ENCODE results near the gene KIAA0319L.
"Not testable (repeated sequence)": the region's sequence is repeated elsewhere in the genome, so short reads cannot be mapped to it uniquely, and the experiment has no call there.

KIAA0319L gene

DNA sequence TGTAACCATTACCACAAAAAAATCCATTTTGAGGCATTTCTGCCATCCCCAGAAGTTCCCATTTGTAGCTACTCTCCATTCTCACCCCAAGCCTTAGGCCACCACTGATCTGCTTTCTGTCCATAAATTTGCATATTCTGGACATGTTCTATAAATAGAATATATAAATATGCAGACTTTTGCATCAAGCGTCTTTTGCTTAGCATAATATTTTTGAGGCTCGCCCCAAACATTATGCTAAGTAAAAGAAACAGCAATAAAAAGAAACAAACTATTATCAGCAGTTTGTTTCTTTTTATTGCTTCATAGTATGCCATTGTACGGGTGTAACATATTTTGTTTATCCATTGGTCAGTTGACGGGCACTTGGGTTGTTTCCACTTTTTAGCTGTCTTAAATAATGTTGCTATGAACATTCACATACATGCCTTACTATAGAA, 23.8 kb upstream of the KIAA0319L start:
- no peak for DNase-seq

DNA sequence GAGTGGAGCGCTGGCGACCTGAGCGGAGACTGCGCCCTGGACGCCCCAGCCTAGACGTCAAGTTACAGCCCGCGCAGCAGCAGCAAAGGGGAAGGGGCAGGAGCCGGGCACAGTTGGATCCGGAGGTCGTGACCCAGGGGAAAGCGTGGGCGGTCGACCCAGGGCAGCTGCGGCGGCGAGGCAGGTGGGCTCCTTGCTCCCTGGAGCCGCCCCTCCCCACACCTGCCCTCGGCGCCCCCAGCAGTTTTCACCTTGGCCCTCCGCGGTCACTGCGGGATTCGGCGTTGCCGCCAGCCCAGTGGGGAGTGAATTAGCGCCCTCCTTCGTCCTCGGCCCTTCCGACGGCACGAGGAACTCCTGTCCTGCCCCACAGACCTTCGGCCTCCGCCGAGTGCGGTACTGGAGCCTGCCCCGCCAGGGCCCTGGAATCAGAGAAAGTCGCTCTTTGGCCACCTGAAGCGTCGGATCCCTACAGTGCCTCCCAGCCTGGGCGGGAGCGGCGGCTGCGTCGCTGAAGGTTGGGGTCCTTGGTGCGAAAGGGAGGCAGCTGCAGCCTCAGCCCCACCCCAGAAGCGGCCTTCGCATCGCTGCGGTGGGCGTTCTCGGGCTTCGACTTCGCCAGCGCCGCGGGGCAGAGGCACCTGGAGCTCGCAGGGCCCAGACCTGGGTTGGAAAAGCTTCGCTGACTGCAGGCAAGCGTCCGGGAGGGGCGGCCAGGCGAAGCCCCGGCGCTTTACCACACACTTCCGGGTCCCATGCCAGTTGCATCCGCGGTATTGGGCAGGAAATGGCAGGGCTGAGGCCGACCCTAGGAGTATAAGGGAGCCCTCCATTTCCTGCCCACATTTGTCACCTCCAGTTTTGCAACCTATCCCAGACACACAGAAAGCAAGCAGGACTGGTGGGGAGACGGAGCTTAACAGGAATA, 20.1 kb upstream of the KIAA0319L start:
- no peak for DNase-seq

DNA sequence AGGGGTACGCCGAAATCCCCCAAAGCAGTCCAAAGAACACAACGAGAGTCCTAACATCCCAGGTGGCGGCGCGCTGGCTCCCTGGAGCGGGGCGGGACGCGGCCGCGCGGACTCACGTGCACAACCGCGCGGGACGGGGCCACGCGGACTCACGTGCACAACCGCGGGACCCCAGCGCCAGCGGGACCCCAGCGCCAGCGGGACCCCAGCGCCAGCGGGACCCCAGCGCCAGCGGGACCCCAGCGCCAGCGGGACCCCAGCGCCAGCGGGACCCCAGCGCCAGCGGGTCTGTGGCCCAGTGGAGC, 19.5 kb upstream of the KIAA0319L start:
- not testable (repeated sequence) for DNase-seq

DNA sequence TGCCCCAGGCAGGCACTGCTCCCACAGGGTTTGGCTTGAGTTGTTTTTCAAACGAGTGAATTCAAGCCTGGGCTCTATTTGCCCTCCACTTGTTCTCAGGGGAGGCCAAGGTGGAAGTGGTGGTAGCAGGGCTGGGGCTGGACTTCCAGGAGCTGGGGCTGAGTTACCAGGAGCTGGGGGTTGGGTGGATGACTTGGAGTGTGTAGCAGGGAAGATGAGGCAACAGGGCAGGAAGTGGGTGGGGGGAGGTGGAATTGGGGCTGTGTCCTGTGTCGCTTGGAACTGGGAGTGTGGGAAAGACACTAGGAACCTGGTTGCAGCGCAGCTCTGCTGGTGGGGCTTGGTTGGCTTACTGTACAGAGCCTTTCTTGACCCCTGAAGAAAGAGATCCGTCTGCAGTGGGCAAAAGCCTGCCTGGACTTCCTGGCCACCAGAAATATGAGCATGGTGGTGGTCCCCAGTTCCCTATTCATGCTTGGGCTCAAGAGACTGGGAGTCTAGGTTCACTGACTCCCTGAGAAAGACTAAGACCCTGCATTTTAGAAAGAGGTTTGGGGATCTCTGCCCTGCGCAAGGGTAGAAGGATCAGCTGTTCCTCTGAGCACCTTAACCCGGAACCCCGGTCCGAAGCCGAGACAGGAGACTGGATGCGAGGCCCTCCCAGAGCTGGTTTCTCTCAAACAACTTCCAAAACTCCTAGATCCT, 19.0 kb upstream of the KIAA0319L start:
- DNase-seq, result no peak

DNA sequence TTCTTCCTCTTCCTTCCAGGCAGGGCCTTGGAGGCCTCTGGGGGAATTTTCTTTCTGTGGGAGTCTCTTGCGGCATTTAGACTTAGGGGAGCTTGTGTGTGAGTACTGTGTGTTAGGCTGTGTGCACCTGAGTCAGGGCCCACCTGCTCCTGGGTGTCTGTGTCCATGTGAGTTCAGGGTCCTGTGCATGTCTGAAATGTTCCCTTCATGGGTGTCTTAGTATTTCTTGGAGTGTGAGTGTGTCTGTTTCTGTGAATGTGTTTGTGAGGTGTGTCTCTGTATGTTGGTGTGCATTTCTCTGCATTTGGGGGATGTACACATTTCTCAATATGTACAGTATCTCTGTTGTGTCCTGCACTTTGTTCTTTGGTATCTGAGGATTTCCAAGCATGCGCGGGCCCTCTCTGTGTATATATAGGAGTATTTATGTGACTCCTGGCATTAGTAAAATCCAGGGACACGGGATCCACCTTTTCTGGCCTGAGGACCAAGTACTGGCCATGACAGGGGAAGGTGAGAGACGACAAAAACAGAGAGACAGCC, 18.3 kb upstream of the KIAA0319L start:
- no peak for DNase-seq

DNA sequence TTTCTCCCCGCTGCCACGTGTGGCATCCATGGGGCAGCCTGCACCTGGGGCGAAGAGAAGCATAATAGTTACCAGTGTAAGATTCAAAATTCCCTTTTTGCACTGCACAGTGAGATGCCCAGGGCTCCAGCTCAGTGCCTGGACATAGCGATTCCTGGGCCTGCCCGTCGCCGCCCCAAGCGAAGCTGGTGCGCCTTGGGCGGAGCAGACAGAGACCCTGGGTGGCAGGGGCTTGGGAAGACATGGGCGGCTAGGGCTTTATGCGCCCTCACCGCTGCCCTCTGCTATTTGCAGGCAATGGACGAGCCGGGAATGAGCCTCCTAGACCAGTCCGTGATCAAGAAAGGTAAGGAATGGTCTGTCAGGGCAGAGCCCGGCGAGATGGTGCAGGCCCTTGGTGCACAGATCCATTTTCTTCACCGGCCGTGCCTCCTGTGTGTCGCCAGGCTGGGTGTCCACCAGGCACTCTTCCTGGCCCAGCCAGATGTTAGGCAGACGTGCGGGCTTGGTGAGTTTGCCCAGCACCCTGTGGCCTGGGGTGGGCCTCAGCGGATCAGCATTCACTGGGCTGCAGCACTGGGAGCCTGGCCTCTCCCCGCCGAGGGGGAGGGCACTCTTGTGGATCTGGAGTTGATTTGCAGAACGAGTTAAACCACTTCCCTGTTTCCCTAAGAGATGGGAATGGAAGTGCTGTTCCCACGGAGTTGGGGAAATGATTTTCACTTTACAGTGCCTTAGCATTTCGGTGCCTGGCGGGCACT, 17.6 kb upstream of the KIAA0319L start:
- DNase-seq, result no peak

DNA sequence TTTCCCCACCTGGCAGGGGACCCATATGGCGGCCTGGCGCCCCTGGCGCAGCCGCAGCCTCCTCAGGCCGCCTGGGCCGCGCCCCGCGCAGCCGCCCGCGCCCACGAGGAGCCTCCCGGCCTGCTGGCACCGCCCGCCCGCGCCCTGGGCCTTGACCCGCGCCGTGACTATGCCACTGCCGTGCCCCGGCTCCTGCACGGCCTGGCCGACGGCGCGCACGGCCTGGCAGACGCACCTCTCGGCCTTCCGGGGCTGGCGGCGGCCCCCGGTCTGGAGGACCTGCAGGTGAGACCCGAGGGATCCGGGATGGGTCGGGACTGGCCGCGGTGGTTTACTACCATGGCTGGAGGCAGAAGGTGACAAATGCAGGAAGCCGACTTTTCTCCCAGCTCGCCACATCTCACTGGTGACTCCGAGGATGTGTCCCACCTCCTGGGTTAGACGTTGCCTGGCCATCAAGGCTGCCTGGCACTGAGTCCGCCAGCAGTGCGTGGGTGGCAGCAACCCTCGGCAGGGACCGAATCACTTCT, 17.0 kb upstream of the KIAA0319L start:
- no peak for DNase-seq

DNA sequence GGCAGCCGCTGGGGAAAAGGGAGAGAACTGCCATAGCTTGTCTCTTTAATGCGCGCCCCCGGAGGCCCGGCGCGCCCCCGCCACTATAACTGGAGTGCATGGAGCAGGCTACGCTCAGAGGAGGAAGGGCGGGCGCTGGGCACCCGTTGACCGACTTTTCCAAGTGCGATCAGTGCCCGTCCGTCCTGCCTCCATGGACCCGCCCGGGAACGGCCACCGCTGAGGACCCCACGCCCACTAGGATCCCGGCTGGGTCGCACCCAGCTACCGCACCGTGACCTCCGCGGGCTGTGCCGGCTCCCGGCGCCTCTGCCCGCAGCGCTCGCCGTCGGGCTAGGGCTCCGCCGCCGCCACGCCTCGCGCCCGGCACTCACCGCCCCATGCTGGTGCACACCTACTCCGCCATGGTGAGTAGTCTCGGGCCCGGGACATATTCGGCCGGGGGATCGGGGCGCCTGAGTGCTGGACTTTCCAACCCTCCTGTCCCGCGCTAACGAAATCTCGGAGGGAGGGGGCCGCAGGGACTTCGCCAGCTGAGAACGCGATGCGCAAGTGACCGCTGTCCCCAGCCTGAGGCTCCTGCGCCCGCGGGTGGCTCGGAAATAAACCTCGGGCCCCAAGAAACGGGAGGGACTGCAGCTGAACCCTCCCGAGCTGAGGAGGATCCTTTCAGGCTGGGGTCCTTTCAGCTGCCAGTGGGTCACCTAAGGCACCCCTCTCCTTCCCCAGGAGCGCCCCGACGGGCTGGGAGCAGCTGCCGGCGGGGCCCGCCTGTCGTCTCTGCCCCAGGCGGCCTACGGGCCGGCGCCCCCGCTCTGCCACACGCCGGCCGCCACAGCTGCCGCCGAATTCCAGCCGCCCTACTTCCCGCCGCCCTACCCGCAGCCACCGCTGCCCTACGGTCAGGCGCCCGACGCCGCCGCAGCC, 16.3 kb upstream of the KIAA0319L start, which contains the start of gene TFAP2E:
Gene TFAP2E (plus strand): TSS at position 117 of the 927 bp plus-strand sequence. CDS start 264 bp downstream, at position 381.
- no peak for DNase-seq

DNA sequence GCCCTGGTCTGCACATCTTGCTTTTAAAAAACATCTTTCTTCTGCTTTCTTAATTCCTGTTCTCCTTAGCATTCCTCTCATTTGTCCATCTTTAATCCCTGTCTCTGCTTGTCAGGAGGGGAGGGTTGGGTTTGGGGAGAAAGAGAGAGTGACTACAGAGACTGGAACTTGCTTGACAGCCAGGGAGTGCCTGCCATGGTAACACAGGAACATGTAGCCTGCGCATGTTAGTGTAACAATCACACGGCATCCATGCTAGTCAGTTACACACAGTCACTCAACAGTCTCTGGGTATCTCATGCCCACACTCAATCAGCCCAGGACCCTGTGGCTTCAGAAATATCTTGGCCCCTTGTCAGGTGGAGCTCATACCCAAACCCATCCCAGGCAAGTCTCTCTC, 15.1 kb upstream of the KIAA0319L start:
- DNase-seq, result no peak

DNA sequence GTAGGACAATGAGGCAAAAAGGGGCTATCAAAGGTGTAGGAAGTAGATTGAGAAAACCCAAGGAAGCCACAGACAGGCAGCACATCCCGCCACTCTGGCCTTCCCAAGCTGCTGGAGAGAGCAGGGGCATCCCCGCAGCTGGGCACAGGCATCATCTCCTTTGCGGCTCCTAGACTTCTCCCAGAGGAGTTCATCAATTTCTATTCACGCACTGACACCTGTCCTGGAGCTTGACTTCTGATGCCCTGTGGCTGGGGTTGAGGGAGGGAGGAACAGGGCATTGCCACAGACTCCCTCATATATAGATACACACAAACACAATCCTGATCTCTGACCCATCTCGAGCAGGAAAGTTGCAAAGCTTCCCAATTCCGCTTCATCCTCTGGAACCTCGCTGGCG, 14.1 kb upstream of the KIAA0319L start:
- no peak for DNase-seq

DNA sequence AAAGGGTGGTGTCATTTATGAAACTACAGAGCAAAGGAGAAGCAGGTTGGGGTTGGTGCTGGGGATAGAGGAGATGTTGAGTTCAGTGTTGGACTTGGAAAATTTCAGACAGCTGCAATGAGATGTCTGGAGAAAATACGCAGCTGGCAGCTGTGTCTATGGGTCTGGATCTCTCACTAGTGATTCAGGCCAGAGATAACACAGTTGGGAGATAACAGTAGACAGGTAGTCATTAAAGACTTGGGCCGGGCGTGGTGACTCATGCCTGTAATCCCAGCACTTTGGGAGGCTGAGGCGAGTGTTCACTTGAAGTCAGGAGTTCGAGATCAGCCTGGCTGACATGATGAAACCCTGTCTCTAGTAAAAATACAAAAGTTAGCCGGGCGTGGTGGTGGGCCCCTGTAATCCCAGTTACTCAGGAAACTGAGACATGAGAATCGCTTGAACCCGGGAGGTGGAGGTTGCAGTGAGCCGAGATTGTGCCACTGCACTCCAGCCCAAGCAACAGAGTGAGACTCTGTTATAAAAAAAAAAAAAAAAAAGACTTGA, 13.5 kb upstream of the KIAA0319L start:
- DNase-seq, result no peak

DNA sequence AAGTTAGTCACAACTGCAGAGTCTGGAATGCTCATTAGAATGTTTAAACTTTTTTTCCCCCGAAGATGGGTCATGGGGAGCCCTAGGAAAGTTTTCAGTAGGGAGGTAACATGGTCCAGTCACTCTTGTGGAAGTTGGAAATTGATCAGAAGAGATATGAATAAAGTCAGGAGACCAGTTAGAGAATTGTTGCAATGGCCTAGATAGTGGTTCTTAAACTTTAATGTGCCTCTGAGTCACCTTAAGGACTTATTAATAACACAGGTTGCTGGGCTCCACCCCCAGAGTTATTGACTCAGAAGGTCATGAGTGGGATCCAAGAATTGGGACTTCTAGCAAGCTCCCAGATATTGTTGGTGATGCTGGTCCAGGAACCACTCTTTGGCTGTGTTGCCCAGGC, 12.7 kb upstream of the KIAA0319L start:
- DNase-seq, result no peak

DNA sequence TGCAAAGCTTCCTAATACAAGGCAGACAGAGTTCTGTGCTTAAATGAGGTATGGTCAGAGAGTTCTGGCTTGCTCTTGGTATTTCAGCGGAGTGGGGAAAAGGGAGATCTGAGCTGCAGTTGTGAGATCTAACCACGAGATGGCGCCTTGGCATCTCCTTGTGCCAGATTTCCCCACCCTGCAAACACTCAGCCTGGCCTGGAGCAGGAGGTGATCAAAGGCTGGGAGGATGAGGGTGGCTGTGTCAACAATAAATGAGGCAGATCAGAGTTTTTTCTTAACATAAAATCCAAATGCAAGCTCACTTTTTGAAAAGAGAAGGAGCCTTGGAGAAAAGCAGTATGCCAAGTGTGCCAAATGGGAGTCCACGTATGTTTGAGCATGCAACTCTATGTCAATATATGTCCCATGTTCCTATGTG, 11.8 kb upstream of the KIAA0319L start:
- no peak for DNase-seq

DNA sequence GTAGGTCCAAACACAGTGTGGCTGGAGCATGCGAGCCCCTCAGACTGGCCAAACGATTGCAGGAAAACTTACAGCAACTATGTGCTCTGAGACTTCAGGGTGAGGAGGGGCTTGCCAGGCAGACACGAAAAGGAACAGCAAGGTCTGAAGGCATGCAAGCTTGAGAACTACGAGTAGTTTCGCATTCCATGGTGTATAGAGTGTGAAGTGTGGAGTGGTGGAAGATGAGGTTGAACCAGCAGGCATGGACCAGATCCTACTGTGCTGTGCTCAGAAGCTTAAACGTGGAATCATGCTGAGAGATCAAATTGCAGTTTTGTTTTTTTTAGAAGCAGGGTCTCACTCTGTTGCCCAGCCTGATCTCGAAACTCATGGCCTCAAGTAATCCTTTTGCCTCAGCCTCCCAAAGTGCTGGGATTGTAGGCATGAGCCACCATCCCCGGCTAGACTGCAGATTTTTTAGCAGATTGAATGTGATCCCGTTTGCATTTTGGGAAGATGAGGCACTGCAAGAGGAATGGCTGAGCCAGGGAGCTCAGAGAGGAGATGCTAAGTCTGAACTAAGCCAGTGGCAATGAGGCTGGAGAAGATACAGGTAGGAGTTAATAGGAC, 10.8 kb upstream of the KIAA0319L start:
- DNase-seq, result no peak

DNA sequence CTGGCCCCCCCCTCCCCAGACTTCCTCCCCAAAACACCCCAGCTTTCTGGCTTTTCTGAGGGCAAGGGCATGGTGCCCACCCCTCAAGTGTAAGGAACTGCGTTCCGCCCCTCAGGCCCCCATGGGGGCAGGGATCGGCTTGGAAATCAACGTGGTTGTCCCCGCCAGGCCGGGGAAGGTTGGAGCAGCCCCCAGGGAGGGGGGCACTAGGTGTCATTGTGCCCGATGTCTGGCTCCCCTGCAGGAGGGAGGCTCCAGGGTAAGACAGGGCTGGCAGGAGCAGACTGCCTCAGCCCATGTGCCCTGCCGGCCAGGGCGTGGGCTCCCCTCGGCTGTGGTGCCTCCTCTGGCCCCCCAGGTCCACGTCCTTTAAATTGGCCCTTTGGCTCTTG, 8.5 kb upstream of the KIAA0319L start:
- DNase-seq, result no peak

DNA sequence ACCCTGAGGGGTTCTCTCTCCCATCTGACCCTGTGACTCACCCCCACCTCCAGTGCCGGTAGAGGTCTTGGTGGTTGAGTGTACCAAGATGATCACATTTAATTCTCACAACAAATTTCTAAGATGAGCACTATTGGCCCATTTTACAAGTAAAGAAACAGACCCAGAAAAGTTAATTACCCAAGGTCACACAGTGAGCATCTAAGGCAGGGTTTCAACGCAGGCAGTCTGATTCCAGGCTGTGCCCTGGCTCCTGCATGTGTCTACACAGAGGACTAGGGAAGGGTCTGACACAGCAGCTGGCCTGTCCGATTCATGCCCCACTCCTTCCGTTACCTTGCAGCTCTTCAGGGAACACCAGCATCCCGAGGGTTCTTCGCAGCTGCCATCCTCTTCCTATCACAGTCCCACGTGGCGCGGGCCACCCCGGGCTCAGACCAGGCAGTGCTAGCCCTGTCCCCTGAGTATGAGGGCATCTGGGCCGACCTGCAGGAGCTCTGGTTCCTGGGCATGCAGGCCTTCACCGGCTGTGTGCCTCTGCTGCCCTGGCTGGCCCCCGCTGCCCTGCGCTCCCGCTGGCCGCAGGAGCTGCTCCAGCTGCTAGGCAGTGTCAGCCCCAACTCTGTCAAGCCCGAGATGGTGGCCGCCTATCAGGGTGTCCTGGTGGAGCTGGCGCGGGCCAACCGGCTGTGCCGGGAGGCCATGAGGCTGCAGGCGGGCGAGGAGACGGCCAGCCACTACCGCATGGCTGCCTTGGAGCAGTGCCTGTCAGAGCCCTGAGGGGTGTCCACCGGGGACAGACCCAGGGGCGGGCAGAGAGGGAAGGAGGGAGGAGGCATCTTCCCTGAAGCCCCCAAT, 7.9 kb upstream of the KIAA0319L start:
- DNase-seq, result no peak

DNA sequence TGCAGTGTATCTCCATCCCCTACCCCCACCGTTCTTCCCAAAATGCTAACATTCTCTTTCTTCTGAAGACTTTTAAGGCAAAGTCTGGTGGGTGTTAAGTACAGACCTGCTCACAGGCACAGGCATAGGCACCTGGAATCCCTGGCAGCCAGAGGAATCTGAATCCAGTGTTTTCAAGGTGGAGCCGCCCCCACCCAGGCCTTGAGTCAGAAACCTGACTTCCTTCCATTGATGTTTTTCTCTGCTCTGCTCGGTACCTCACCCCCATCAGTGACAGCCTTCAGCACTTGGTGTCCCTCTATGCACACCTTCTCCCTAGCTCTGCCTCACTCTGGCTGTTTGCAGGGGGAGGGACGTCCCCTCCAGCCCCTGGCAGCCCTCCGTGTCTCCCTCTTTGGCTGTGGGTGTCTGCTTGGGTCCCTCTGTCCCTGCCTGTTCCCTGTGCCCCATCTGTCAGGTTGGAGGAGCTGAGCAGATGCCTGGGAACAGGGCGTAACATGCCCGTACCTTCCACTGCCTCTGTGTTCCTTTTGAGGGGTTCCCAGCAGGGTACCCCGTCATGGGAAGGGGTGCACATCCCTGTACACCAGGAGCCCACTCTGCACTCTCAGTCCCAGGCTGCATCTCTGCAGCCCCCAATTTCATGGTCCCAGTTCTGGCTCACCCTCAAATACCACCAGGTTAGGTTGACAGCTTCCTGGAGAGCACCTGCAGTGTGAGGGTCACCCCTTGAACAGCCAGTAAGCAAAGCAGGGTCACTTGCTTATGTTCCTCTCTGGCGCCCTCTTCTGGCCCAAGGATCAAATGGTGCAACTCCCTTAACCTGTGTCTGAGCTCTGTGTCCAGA, 7.1 kb upstream of the KIAA0319L start:
- peak; percentile 33 for DNase-seq

DNA sequence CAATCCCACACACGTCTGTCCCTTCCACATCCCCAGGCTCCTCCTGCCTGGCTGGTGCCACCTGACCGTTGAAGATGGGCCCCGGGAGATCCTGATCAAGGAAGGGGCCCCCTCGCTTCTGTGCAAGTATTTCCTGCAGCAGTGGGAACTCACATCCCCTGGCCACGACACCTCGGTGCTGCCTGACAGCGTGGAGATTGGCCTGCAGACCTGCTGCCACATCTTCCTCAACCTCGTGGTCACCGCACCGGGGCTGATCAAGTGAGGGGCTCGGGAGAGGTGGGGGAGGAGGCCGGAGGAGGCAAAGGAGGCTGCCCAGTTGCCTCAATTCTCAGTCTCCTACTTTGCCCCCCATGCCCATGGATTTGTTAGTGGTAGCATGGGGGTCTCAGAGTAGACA, 6.0 kb upstream of the KIAA0319L start:
- no peak for DNase-seq

All from SHP77 treated with DMSO at 0.1 percent for 48 hours (cell line).